ENCODE measurements around the gene KCTD5. TPM values are rescaled to one million over a fixed set of nuclear protein-coding genes. Genes with fewer than 3 reads are reported as not detected.
"Not testable (repeated sequence)": the region's sequence is repeated elsewhere in the genome, so short reads cannot be mapped to it uniquely, and the experiment has no call there.

The KCTD5 gene
- total and polyA plus RNA-seq, 2 of the 8 experiments (the other 6 are each of a cell fraction or from before 2014, with no cell fraction given) = 26.6 to 31.8 TPM

DNA sequence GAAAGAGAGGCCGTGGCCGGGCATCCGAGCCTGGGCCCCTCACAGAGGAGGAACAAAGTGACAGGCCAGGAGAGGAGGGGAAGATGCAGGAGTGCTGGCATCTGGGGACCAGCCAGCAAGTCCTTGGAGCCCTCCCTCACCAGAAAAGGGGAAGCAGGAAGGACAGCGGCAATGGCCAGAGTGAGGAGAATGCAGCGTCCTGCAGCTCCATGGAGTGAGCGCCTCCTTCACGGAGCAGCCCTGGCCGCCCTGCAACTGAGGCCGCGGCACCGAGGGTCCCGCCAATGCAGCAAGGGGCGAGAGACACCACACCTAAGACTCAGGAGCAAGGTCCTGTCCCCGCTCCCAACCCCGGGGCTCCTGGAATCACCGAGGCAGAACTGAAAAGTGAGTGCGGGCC lies 24.5 kb upstream of the KCTD5 start:
- H3K79me1 ChIP-seq (ENCODE audit: low read depth, low read length); H2AFZ ChIP-seq (ENCODE audit: low read length); FAIRE-seq; H3K27ac ChIP-seq (ENCODE audit: low read depth, low read length); H4K5ac ChIP-seq (ENCODE audit: insufficient read length, low read depth, low read length); H3K9ac ChIP-seq (replicated peaks in 1 of 4; ENCODE audit: extremely low read depth in 1 of 4, low read depth in 3 of 4, low read length in 3 of 4); H2BK12ac ChIP-seq (ENCODE audit: low read depth, low read length); H3K4ac ChIP-seq (replicated peaks; ENCODE audit: insufficient read length, low read depth, low read length); H3K79me2 ChIP-seq (ENCODE audit: control insufficient read depth in 1 of 2, insufficient read depth in 2 of 2, low read length in 2 of 2); CTCF ChIA-PET (ENCODE audit: partially characterized antibody); H3K27me3 ChIP-seq (replicated peaks in 1 of 4; ENCODE audit: control insufficient read depth in 3 of 4, extremely low read depth in 1 of 4, insufficient read depth in 3 of 4, low read length in 3 of 4); H3K4me3 ChIP-seq (ENCODE audit: extremely low read depth in 1 of 4, insufficient read depth in 2 of 4, low read depth in 3 of 4, low read length in 4 of 4); H2BK15ac ChIP-seq (ENCODE audit: low read length); H4K20me1 ChIP-seq (replicated peaks in 1 of 2; ENCODE audit: control insufficient read depth in 1 of 2, insufficient read depth in 2 of 2, low read length in 2 of 2); H3K36me3 ChIP-seq (ENCODE audit: control insufficient read depth in 2 of 4, insufficient read depth in 4 of 4, low read length in 3 of 4); H3K14ac ChIP-seq (ENCODE audit: insufficient read length); H2BK120ac ChIP-seq (replicated peaks; ENCODE audit: low read depth, low read length); H3K23ac ChIP-seq (ENCODE audit: insufficient read length); H2BK5ac ChIP-seq (ENCODE audit: low read depth, low read length); H3K23me2 ChIP-seq (ENCODE audit: low read depth, low read length); H3K4me1 ChIP-seq (replicated peaks in 1 of 4; ENCODE audit: control insufficient read depth in 3 of 4, insufficient read depth in 4 of 4, low read length in 3 of 4); H3K9me3 ChIP-seq (ENCODE audit: insufficient read depth in 2 of 2, low read depth in 1 of 2, low read length in 1 of 2); DNase-seq (ENCODE audit: low read depth in 1 of 2, low spot score in 2 of 2); H2BK20ac ChIP-seq (ENCODE audit: low read length); H3K56ac ChIP-seq (replicated peaks; ENCODE audit: insufficient read length, low read depth, low read length); H3K4me2 ChIP-seq (ENCODE audit: insufficient read depth in 1 of 2, low read depth in 2 of 2, low read length in 2 of 2); H4K8ac ChIP-seq (ENCODE audit: extremely low read depth, insufficient read depth, low read length); H2AK5ac ChIP-seq (ENCODE audit: low read depth, low read length); H3K18ac ChIP-seq (ENCODE audit: extremely low read depth, low read length); H4K91ac ChIP-seq (replicated peaks; ENCODE audit: insufficient read length, low read length); POLR2A ChIA-PET (ENCODE audit: partially characterized antibody): not testable (repeated sequence)
- WGBS, 2 experiments (ENCODE audit: extremely low coverage in 1 of 2, insufficient coverage in 1 of 2, insufficient read length in 1 of 2, insufficient replicate concordance in 2 of 2, low coverage in 1 of 2, low lambda C conversion rate in 2 of 2, missing lambda C conversion rate in 1 of 2) = no CpG with 5 or more reads among the region's 17 CpGs

DNA sequence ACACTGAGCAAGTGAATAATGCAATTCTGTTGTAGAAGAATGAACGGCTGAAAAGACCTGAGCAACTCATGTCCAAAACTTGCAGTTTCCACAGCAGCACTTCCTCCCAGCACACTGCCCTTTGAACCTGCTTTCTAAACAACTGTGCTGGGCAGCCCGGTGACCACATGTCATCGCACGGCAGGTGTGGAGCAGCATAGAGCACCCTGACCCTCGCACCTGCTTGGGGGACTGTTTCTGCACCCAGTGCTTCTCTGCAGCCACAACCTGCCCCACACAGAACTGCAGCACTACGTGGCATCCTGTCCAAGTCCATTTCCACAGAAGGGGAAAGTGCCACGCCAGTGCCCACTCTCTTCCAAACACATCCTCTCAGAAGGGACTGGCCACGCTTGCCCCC lies 22.8 kb upstream of the KCTD5 start:
- H4K20me1 ChIP-seq (replicated peaks in 1 of 2; ENCODE audit: control insufficient read depth in 1 of 2, insufficient read depth in 2 of 2, low read length in 2 of 2); H3K27me3 ChIP-seq (replicated peaks in 1 of 4; ENCODE audit: control insufficient read depth in 3 of 4, extremely low read depth in 1 of 4, insufficient read depth in 3 of 4, low read length in 3 of 4); H4K5ac ChIP-seq (ENCODE audit: insufficient read length, low read depth, low read length); H3K4me2 ChIP-seq (ENCODE audit: insufficient read depth in 1 of 2, low read depth in 2 of 2, low read length in 2 of 2); H4K91ac ChIP-seq (replicated peaks; ENCODE audit: insufficient read length, low read length); POLR2A ChIA-PET (ENCODE audit: partially characterized antibody); H3K4ac ChIP-seq (replicated peaks; ENCODE audit: insufficient read length, low read depth, low read length); H3K27ac ChIP-seq (ENCODE audit: low read depth, low read length); H2BK12ac ChIP-seq (ENCODE audit: low read depth, low read length); FAIRE-seq; H3K36me3 ChIP-seq (ENCODE audit: control insufficient read depth in 2 of 4, insufficient read depth in 4 of 4, low read length in 3 of 4); H4K8ac ChIP-seq (ENCODE audit: extremely low read depth, insufficient read depth, low read length); H3K9me3 ChIP-seq (ENCODE audit: insufficient read depth in 2 of 2, low read depth in 1 of 2, low read length in 1 of 2); H3K79me2 ChIP-seq (ENCODE audit: control insufficient read depth in 1 of 2, insufficient read depth in 2 of 2, low read length in 2 of 2); H3K9ac ChIP-seq (replicated peaks in 1 of 4; ENCODE audit: extremely low read depth in 1 of 4, low read depth in 3 of 4, low read length in 3 of 4); H2AFZ ChIP-seq (ENCODE audit: low read length); H2BK5ac ChIP-seq (ENCODE audit: low read depth, low read length); H2AK5ac ChIP-seq (ENCODE audit: low read depth, low read length); H3K23me2 ChIP-seq (ENCODE audit: low read depth, low read length); H2BK20ac ChIP-seq (ENCODE audit: low read length); H3K79me1 ChIP-seq (ENCODE audit: low read depth, low read length); H3K56ac ChIP-seq (replicated peaks; ENCODE audit: insufficient read length, low read depth, low read length); H3K23ac ChIP-seq (ENCODE audit: insufficient read length); H2BK15ac ChIP-seq (ENCODE audit: low read length); DNase-seq (ENCODE audit: low read depth in 1 of 2, low spot score in 2 of 2); H3K4me1 ChIP-seq (replicated peaks in 1 of 4; ENCODE audit: control insufficient read depth in 3 of 4, insufficient read depth in 4 of 4, low read length in 3 of 4); H3K14ac ChIP-seq (ENCODE audit: insufficient read length); H2BK120ac ChIP-seq (replicated peaks; ENCODE audit: low read depth, low read length); H3K18ac ChIP-seq (ENCODE audit: extremely low read depth, low read length); H3K4me3 ChIP-seq (ENCODE audit: extremely low read depth in 1 of 4, insufficient read depth in 2 of 4, low read depth in 3 of 4, low read length in 4 of 4): not testable (repeated sequence)
- CTCF ChIA-PET (ENCODE audit: partially characterized antibody) = interaction anchor here (2.8 kb wide), 1 partner anchor 10 kb away, joined by 8 read pairs; no protein-coding TSS in a partner anchor
- 93% methylated on average over 7 of the region's 8 CpGs; no CpG with 5 or more reads in 1 of the 2 experiments for WGBS, 2 experiments (ENCODE audit: extremely low coverage in 1 of 2, insufficient coverage in 1 of 2, insufficient read length in 1 of 2, insufficient replicate concordance in 2 of 2, low coverage in 1 of 2, low lambda C conversion rate in 2 of 2, missing lambda C conversion rate in 1 of 2)
